ENCODE results near the gene PCSK5. TPM values are rescaled to one million over a fixed set of nuclear protein-coding genes. Genes with fewer than 3 reads are reported as not detected.

PCSK5 gene
- total RNA-seq, 2 experiments from 2014 or later, result 0.76 TPM; not detected in 1

- Histone ChIP-seq H2AFZ (ENCODE audit: low read length) (peak overlapping the region; percentile 40; the same call in 1 of the 2 replicates), H3K4me3 (ENCODE audit: low read depth, low read length, poor library complexity, severe bottlenecking) (no peak overlapping the region), H3K9me2 (ENCODE audit: insufficient read depth, low read length) (no peaks in the 10 kb centered on the region), H3K9me3 (ENCODE audit: low read length) (no peaks in the 10 kb centered on the region), H3K27ac (ENCODE audit: low read depth, low read length, poor library complexity, severe bottlenecking) (no peak overlapping the region), H3K4me2 (ENCODE audit: low read length) (no peak overlapping the region), H3K79me2 (ENCODE audit: insufficient read depth, low read depth, low read length) (no peaks in the 10 kb centered on the region), H3K36me3 (ENCODE audit: insufficient read depth, low read length) (no peaks in the 10 kb centered on the region), H4K20me1 (ENCODE audit: insufficient read depth, low read length) (no peaks in the 10 kb centered on the region), H3K4me1 (ENCODE audit: insufficient read depth, low read length, poor library complexity, severe bottlenecking) (peaks cover 57% of the 10 kb centered on the region)
- no peak for TF ChIP-seq CTCF (conservative IDR thresholded peaks at IDR 0.05; ENCODE audit: low read length)
- no peak for TF ChIP-seq EZH2phosphoT487 (IDR thresholded peaks at IDR 0.05; ENCODE audit: borderline replicate concordance, low read depth, low read length)
- BruUV-seq (replicated peaks), result no TSS peak
- CTCF ChIA-PET (ENCODE audit: unreplicated experiment), result no interaction called here
- no peak for DNase-seq (ENCODE audit: low spot score)
- POLR2A ChIA-PET, result interaction anchor here (0.9 kb wide), 1 partner anchor 13 kb away, joined by 4 read pairs; no protein-coding TSS in a partner anchor
- intact Hi-C loops (cut with micrococcal nuclease; ENCODE audit: unreplicated experiment), result no loop called here
These were observed 515.4 kb downstream of the PCSK5 start for GRCh38 chr9:76405868-76406267.

Data from OCI-LY7 (cell line).